Nephron (organoid): Measurements from ENCODE around the gene PTPRN2.
"Not testable (repeated sequence)": the region's sequence is repeated elsewhere in the genome, so short reads cannot be mapped to it uniquely, and the experiment has no call there.

Source experiments
- H3K27ac Mint-ChIP-seq, 3 experiments: 2 replicates each; pipeline ENCODE4 v1.8.0; 2020; ENCODE audit warnings: mixed read lengths in 3 of 3, mild to moderate bottlenecking in 2 of 3, moderate library complexity in 1 of 3
- H3K27me3 Mint-ChIP-seq: 2 replicates; pipeline ENCODE4 v1.8.0; 2021; ENCODE audit warnings: low read depth, mild to moderate bottlenecking, moderate library complexity, mixed read lengths
- H3K36me3 Mint-ChIP-seq: 2 replicates; pipeline ENCODE4 v1.8.0; 2020; ENCODE audit warnings: low read depth, mixed read lengths
- H3K4me1 Mint-ChIP-seq: 2 replicates; pipeline ENCODE4 v1.8.0; 2020; ENCODE audit warnings: mixed read lengths
- H3K4me3 Mint-ChIP-seq, 3 experiments: 2 replicates each; pipeline ENCODE4 v1.8.0; 2020; ENCODE audit warnings: mild to moderate bottlenecking in 3 of 3, mixed read lengths in 3 of 3, moderate library complexity in 2 of 3
- H3K9me3 Mint-ChIP-seq: 2 replicates; pipeline ENCODE4 v1.8.0; 2020; ENCODE audit warnings: mixed read lengths
- CTCF ChIP-seq, 3 experiments: fragments of 200-600 bp; sonication (generic); IDR thresholded peaks; one replicate each; pipeline ENCODE4 v1.5.0; 2021; ENCODE audit warnings: antibody characterized with exemption in 3 of 3; ENCODE audit not compliant: unreplicated experiment in 3 of 3

Gene PTPRN2

GRCh38 chr7:157666530-157667040, 921.0 kb downstream of the PTPRN2 start:
- Mint-ChIP-seq H3K9me3 (no peaks in the 10 kb centered on the region), H3K27me3 (peaks cover 44% of the 10 kb centered on the region), H3K4me1 (peaks cover 23% of the 10 kb centered on the region), H3K27ac (peak overlapping the region in 1 of 3 experiments; percentile 55), H3K4me3 (no peak overlapping the region), H3K36me3 (no peaks in the 10 kb centered on the region)
- TF ChIP-seq CTCF (IDR thresholded peaks at IDR 0.05; ENCODE audit: unreplicated experiment in 3 of 3), result no peak

- H3K4me3 Mint-ChIP-seq, H3K36me3 Mint-ChIP-seq, H3K9me3 Mint-ChIP-seq, H3K27ac Mint-ChIP-seq: not testable (repeated sequence)
- peaks cover 20% of the 10 kb centered on the region for H3K4me1 Mint-ChIP-seq
- H3K27me3 Mint-ChIP-seq, result peaks cover 37% of the 10 kb centered on the region
Observed at GRCh38 chr7:157665634-157665988, 922.0 kb downstream of the PTPRN2 start.

- Mint-ChIP-seq H3K4me1 (peaks cover 15% of the 10 kb centered on the region), H3K36me3 (no peaks in the 10 kb centered on the region), H3K27ac (peak overlapping the region in 2 of 3 experiments; percentile 6 to 15), H3K27me3 (peaks cover 32% of the 10 kb centered on the region), H3K4me3 (no peak overlapping the region), H3K9me3 (no peaks in the 10 kb centered on the region)
- TF ChIP-seq CTCF (IDR thresholded peaks at IDR 0.05; ENCODE audit: unreplicated experiment in 3 of 3), result no peak
Observed at GRCh38 chr7:157664871-157665633, 922.6 kb downstream of the PTPRN2 start.

GRCh38 chr7:157664034-157664433, 923.6 kb downstream of the PTPRN2 start:
- Mint-ChIP-seq H3K27ac (no peak overlapping the region), H3K9me3 (no peaks in the 10 kb centered on the region), H3K36me3 (no peaks in the 10 kb centered on the region), H3K4me3 (no peak overlapping the region), H3K4me1 (peaks cover 13% of the 10 kb centered on the region), H3K27me3 (peaks cover 22% of the 10 kb centered on the region)
- no peak for TF ChIP-seq CTCF (IDR thresholded peaks at IDR 0.05; ENCODE audit: unreplicated experiment in 3 of 3)

GRCh38 chr7:157662981-157663716, 924.5 kb downstream of the PTPRN2 start:
- Mint-ChIP-seq H3K27me3 (peaks cover 17% of the 10 kb centered on the region), H3K4me3 (no peak overlapping the region), H3K4me1 (peaks cover 7% of the 10 kb centered on the region), H3K27ac (peak overlapping the region in 2 of 3 experiments; percentile 44 to 72), H3K9me3 (no peaks in the 10 kb centered on the region), H3K36me3 (no peaks in the 10 kb centered on the region)
- TF ChIP-seq CTCF (IDR thresholded peaks at IDR 0.05; ENCODE audit: unreplicated experiment in 3 of 3), result no peak

GRCh38 chr7:157662110-157662791, 925.4 kb downstream of the PTPRN2 start:
- Mint-ChIP-seq H3K4me1 (peaks cover 7% of the 10 kb centered on the region), H3K9me3 (no peaks in the 10 kb centered on the region), H3K36me3 (no peaks in the 10 kb centered on the region), H3K27me3 (peaks cover 9% of the 10 kb centered on the region), H3K27ac (no peak overlapping the region), H3K4me3 (no peak overlapping the region)
- TF ChIP-seq CTCF (IDR thresholded peaks at IDR 0.05; ENCODE audit: unreplicated experiment in 3 of 3), result no peak
